ENCODE results near the gene CDT1. TPM values are rescaled to one million over a fixed set of nuclear protein-coding genes. Genes with fewer than 3 reads are reported as not detected.

Gene CDT1
- total RNA-seq, 1 experiment from 2014 or later = 97.7 TPM

DNA sequence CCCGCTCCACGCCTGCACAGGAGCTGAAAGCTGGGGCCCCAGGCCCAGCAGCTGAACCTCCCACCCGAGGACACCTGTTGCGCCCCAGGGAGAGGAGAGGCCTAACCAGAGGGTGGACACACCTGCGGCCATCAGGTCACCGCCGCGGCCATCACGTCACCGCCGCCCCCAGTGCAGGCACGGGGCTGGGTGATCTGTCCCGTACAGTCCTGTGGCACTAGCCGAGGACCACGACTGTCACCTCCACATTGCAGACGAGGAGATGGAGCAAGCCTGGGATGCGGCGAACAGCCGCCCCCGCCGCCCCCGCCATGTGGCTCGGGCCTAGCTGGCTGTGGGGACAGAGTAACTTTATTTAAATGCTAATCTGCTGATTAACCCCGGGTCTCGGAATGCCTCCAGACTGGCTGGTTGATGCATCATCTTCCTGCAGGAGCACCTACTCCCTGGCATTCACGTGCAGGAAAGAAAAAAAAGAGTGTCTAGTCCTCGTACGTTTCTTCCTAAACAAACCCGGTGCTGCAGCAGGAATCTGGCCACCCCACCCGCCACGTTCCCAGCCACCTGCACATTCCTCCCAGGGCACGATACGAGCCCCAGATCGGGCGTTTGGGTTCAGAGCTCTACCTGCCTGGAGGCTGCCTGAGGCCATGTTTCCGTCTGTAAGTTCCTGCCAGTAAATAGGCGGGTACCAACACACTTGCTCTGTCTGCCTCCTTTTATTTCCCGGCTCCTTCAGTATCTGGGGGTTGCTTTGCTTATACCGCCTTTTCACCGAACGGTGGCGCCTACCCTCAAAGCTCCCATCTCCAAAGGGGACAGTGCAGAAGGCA is 48.5 kb upstream of the CDT1 start:
- no TSS peak for BruUV-seq (replicated peaks)
- H3K4me3 Mint-ChIP-seq (ENCODE audit: unreplicated experiment) = no peak overlapping the region
- Histone ChIP-seq H3K4me3 (ENCODE audit: low read depth, low read length) (no peak overlapping the region), H3K4me1 (no peaks in the 10 kb centered on the region), H3K27me3 (replicated peaks; ENCODE audit: control insufficient read depth, insufficient read depth, low read length) (no peaks in the 10 kb centered on the region), H3K36me3 (ENCODE audit: control insufficient read depth, insufficient read depth, low read length) (no peaks in the 10 kb centered on the region), H3K9me3 (no peaks in the 10 kb centered on the region)
- H3K36me3 Mint-ChIP-seq (ENCODE audit: insufficient read depth, unreplicated experiment) = peaks cover 37% of the 10 kb centered on the region
- no peak overlapping the region for H3K27ac Mint-ChIP-seq (ENCODE audit: unreplicated experiment)
- H3K4me1 Mint-ChIP-seq (ENCODE audit: low read depth, unreplicated experiment) = no peaks in the 10 kb centered on the region
- no peaks in the 10 kb centered on the region for H3K9me3 Mint-ChIP-seq (ENCODE audit: unreplicated experiment)
- POLR2A ChIA-PET = no interaction called here
- CTCF ChIA-PET = interaction anchor here (1.5 to 1.9 kb wide), 3 partner anchors 8 to 18 kb away, joined by 5 to 11 read pairs (median 5); no protein-coding TSS in a partner anchor
- TF ChIP-seq, protein P1, sequence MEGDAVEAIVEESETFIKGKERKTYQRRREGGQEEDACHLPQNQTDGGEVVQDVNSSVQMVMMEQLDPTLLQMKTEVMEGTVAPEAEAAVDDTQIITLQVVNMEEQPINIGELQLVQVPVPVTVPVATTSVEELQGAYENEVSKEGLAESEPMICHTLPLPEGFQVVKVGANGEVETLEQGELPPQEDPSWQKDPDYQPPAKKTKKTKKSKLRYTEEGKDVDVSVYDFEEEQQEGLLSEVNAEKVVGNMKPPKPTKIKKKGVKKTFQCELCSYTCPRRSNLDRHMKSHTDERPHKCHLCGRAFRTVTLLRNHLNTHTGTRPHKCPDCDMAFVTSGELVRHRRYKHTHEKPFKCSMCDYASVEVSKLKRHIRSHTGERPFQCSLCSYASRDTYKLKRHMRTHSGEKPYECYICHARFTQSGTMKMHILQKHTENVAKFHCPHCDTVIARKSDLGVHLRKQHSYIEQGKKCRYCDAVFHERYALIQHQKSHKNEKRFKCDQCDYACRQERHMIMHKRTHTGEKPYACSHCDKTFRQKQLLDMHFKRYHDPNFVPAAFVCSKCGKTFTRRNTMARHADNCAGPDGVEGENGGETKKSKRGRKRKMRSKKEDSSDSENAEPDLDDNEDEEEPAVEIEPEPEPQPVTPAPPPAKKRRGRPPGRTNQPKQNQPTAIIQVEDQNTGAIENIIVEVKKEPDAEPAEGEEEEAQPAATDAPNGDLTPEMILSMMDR (IDR thresholded peaks at IDR 0.05; ENCODE audit: insufficient read depth in 1 of 2, low read depth in 1 of 2, low read length in 1 of 2, severe bottlenecking in 1 of 2, unreplicated experiment in 1 of 2) = no peak
- DNase-seq = no peak
- no peaks in the 10 kb centered on the region for H3K27me3 Mint-ChIP-seq (ENCODE audit: insufficient read depth, unreplicated experiment)
- intact Hi-C loops (cut with micrococcal nuclease; ENCODE audit: unreplicated experiment) = no loop called here

DNA sequence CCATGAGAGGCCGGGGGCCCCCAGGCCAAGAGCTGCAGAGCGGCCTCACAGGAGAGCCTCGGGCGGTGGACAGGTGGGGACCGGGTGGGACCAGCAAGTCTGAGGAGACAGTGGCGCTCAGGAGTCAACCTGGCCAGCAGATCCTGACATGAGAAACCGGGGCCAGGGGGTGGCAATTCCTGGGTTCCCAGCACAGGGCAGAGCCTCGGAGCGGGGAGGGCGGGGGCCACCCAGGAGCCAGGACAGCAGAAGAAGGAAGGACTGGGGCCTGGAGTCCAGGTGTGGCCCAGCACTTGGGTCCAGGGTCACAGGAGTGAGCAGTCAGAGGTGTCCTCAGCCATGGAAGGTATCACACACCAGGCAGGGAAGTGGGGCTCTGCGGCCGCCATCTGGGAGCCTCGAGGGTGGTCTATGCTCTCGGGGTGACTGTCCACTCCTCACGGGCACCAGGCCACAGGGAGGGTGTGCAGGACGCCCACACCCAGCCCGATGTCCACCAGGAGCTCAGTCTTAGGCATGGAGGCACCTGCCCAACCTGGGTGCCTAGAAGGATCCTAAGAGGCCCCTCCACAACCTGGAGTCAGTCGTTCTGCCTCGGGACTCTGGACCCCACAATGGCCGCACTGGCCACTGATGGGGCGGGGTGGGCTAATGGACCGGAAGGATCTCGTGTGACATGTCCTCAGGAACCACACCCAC is 47.7 kb upstream of the CDT1 start:
- no peaks in the 10 kb centered on the region for H3K4me1 Mint-ChIP-seq (ENCODE audit: low read depth, unreplicated experiment)
- TF ChIP-seq, protein P1 (IDR thresholded peaks at IDR 0.05; ENCODE audit: insufficient read depth in 1 of 2, low read depth in 1 of 2, low read length in 1 of 2, severe bottlenecking in 1 of 2, unreplicated experiment in 1 of 2) = no peak
- H3K9me3 Mint-ChIP-seq (ENCODE audit: unreplicated experiment) = no peaks in the 10 kb centered on the region
- no peaks in the 10 kb centered on the region for H3K36me3 ChIP-seq (ENCODE audit: control insufficient read depth, insufficient read depth, low read length)
- ChIA-PET POLR2A (no interaction called here), CTCF (interaction anchor here (1.5 to 1.7 kb wide), 2 partner anchors 8 to 18 kb away, joined by 5 read pairs; no protein-coding TSS in a partner anchor)
- no peaks in the 10 kb centered on the region for H3K9me3 ChIP-seq
- H3K27me3 ChIP-seq (replicated peaks; ENCODE audit: control insufficient read depth, insufficient read depth, low read length) = no peaks in the 10 kb centered on the region
- intact Hi-C loops (cut with micrococcal nuclease; ENCODE audit: unreplicated experiment) = no loop called here
- no peak overlapping the region for H3K4me3 ChIP-seq (ENCODE audit: low read depth, low read length)
- no peaks in the 10 kb centered on the region for H3K27me3 Mint-ChIP-seq (ENCODE audit: insufficient read depth, unreplicated experiment)
- H3K4me1 ChIP-seq = no peaks in the 10 kb centered on the region
- no peak overlapping the region for H3K27ac Mint-ChIP-seq (ENCODE audit: unreplicated experiment)
- no peak for DNase-seq
- no TSS peak for BruUV-seq (replicated peaks)
- peaks cover 37% of the 10 kb centered on the region for H3K36me3 Mint-ChIP-seq (ENCODE audit: insufficient read depth, unreplicated experiment)
- no peak overlapping the region for H3K4me3 Mint-ChIP-seq (ENCODE audit: unreplicated experiment)

DNA sequence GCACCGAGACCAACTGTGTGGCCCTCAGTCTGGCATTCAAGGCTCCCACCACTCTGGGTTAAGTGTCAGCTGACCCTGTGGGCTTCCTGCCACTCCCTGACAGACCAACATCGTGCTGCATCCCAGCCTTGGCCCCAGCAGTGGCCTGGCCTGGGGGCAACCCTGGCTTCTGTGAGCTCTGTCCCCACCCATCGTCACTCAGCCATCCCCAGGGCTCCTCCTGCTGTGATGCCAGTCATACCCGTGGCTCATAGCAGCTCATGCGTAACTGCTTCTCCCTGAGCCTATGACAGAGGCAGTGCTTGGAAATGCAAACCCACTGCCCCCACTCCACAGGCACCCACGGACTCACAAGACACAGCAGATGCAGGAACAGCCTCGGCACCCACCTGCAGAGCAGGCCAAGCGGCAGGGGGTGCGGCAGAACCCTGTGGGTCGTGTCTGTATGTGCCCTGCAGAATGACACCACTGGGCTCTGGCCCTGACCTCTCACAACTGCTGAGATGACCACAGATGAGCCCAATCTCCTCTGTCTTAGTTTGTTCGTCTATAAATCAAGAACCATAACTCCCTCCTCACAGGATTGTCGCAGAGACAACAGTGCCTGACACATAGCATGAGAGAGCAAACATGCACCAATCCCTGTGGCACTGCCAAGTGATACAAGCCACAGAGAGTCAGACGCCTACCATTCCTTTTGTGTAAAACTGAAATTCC is 45.2 kb upstream of the CDT1 start:
- intact Hi-C loops (cut with micrococcal nuclease; ENCODE audit: unreplicated experiment) = no loop called here
- no peaks in the 10 kb centered on the region for H3K27me3 Mint-ChIP-seq (ENCODE audit: insufficient read depth, unreplicated experiment)
- Histone ChIP-seq H3K4me3 (ENCODE audit: low read depth, low read length) (no peak overlapping the region), H3K4me1 (peaks cover 16% of the 10 kb centered on the region), H3K27me3 (replicated peaks; ENCODE audit: control insufficient read depth, insufficient read depth, low read length) (no peaks in the 10 kb centered on the region), H3K36me3 (ENCODE audit: control insufficient read depth, insufficient read depth, low read length) (no peaks in the 10 kb centered on the region), H3K9me3 (no peaks in the 10 kb centered on the region)
- POLR2A ChIA-PET = no interaction called here
- peaks cover 30% of the 10 kb centered on the region for H3K36me3 Mint-ChIP-seq (ENCODE audit: insufficient read depth, unreplicated experiment)
- H3K4me1 Mint-ChIP-seq (ENCODE audit: low read depth, unreplicated experiment) = peaks cover 4% of the 10 kb centered on the region
- no TSS peak for BruUV-seq (replicated peaks)
- no peak overlapping the region for H3K27ac Mint-ChIP-seq (ENCODE audit: unreplicated experiment)
- TF ChIP-seq, protein P1 (IDR thresholded peaks at IDR 0.05; ENCODE audit: insufficient read depth in 1 of 2, low read depth in 1 of 2, low read length in 1 of 2, severe bottlenecking in 1 of 2, unreplicated experiment in 1 of 2) = no peak
- CTCF ChIA-PET = interaction anchor here (4.7 kb wide), 1 partner anchor 22 kb away, joined by 30 read pairs; no protein-coding TSS in a partner anchor
- H3K9me3 Mint-ChIP-seq (ENCODE audit: unreplicated experiment) = no peaks in the 10 kb centered on the region
- DNase-seq = no peak
- H3K4me3 Mint-ChIP-seq (ENCODE audit: unreplicated experiment) = no peak overlapping the region
